HepG2 (cell line): Measurements from ENCODE around the gene SGMS1.
A peak's percentile ranks its signal among the peaks of the same experiment; 100 is the strongest.

ENCODE experiments used
- DPF2 ChIP-seq: sonication (generic); formaldehyde crosslinking; IDR thresholded peaks from 2 replicates; pipeline ENCODE4 v1.4.0; 2020; ENCODE audit warnings: mild to moderate bottlenecking, low read depth, missing genetic modification reagents, borderline replicate concordance
- IRF2 ChIP-seq: IDR thresholded peaks from 2 replicates; pipeline ENCODE4 v1.6.1; 2018; ENCODE audit warnings: missing genetic modification reagents, missing compliant biosample characterization
- NFYB ChIP-seq: sonication (generic); formaldehyde crosslinking; IDR thresholded peaks from 2 replicates; pipeline ENCODE4 v1.4.0; 2020; ENCODE audit warnings: missing genetic modification reagents
- POLR2AphosphoS5 ChIP-seq: IDR thresholded peaks from 2 replicates; pipeline ENCODE4 v1.6.1; 2012; ENCODE audit warnings: low read depth, low read length
- SMARCE1 ChIP-seq: fragments of 450-650 bp; IDR thresholded peaks from 2 replicates; pipeline ENCODE4 v1.6.1; 2017; ENCODE audit warnings: borderline replicate concordance
- TRIM24 ChIP-seq: sonication (generic); formaldehyde crosslinking; IDR thresholded peaks from 2 replicates; pipeline ENCODE4 v1.8.0; 2022; ENCODE audit warnings: mild to moderate bottlenecking, missing genetic modification reagents
- ZNF34 ChIP-seq: sonication (generic); formaldehyde crosslinking; IDR thresholded peaks from 2 replicates; pipeline ENCODE4 v1.4.0; 2020; ENCODE audit warnings: mild to moderate bottlenecking, missing genetic modification reagents, borderline replicate concordance
- TF ChIP-seq, protein P1 (sequence below): sonication (generic); formaldehyde crosslinking; IDR thresholded peaks from 2 replicates; pipeline ENCODE4 v1.5.0; 2020; ENCODE audit warnings: mild to moderate bottlenecking, missing genetic modification reagents, moderate library complexity
- TF ChIP-seq, protein P2 (sequence below): sonication (generic); formaldehyde crosslinking; IDR thresholded peaks from 2 replicates; pipeline ENCODE4 v1.4.0; 2020; ENCODE audit warnings: missing genetic modification reagents, mild to moderate bottlenecking, borderline replicate concordance

GRCh38 chr10:50271564-50272250 lies 352.0 kb downstream of the SGMS1 start:
- no peak for TF ChIP-seq TRIM24 (CRISPR knock-in tag)
- TF ChIP-seq, protein P1, sequence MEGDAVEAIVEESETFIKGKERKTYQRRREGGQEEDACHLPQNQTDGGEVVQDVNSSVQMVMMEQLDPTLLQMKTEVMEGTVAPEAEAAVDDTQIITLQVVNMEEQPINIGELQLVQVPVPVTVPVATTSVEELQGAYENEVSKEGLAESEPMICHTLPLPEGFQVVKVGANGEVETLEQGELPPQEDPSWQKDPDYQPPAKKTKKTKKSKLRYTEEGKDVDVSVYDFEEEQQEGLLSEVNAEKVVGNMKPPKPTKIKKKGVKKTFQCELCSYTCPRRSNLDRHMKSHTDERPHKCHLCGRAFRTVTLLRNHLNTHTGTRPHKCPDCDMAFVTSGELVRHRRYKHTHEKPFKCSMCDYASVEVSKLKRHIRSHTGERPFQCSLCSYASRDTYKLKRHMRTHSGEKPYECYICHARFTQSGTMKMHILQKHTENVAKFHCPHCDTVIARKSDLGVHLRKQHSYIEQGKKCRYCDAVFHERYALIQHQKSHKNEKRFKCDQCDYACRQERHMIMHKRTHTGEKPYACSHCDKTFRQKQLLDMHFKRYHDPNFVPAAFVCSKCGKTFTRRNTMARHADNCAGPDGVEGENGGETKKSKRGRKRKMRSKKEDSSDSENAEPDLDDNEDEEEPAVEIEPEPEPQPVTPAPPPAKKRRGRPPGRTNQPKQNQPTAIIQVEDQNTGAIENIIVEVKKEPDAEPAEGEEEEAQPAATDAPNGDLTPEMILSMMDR (CRISPR knock-in tag) = peak; percentile 38; the same call in 1 of the 2 replicates
- no peak for TF ChIP-seq IRF2 (CRISPR knock-in tag)
- no peak for TF ChIP-seq DPF2
- TF ChIP-seq ZNF34 (CRISPR knock-in tag) = no peak
- no peak for TF ChIP-seq NFYB
- TF ChIP-seq, protein P2, sequence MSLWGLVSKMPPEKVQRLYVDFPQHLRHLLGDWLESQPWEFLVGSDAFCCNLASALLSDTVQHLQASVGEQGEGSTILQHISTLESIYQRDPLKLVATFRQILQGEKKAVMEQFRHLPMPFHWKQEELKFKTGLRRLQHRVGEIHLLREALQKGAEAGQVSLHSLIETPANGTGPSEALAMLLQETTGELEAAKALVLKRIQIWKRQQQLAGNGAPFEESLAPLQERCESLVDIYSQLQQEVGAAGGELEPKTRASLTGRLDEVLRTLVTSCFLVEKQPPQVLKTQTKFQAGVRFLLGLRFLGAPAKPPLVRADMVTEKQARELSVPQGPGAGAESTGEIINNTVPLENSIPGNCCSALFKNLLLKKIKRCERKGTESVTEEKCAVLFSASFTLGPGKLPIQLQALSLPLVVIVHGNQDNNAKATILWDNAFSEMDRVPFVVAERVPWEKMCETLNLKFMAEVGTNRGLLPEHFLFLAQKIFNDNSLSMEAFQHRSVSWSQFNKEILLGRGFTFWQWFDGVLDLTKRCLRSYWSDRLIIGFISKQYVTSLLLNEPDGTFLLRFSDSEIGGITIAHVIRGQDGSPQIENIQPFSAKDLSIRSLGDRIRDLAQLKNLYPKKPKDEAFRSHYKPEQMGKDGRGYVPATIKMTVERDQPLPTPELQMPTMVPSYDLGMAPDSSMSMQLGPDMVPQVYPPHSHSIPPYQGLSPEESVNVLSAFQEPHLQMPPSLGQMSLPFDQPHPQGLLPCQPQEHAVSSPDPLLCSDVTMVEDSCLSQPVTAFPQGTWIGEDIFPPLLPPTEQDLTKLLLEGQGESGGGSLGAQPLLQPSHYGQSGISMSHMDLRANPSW (CRISPR knock-in tag) = no peak
- TF ChIP-seq POLR2AphosphoS5 = no peak
- no peak for TF ChIP-seq SMARCE1
